ENCODE results near the gene GRIN3A.

GRIN3A gene

DNA sequence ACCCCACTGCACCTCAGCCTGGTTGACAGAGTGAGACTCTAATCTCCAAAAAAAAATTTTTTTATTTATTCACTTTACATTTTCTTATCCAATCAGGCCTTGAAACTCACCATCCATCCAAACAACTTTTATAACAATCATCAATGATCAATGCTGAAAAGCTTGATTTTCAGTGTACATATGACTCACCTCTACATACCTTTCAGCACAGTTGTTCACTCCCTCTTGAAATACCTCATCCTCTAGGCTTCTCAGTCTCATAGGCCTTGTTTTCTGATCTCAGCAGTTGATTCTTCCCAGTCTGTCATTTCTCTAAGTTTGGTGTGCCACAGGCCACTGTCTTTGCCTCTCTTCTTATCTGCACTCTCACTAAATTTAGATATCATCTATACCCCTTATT, 36.2 kb downstream of the GRIN3A start:
- no peaks in the 10 kb centered on the region for H3K4me1 ChIP-seq (ENCODE audit: control insufficient read depth, low read depth, low read length)
- no peak overlapping the region for H3K56ac ChIP-seq (ENCODE audit: low read length)
- H3K4me2 ChIP-seq (ENCODE audit: low read length), result no peak overlapping the region
- no peaks in the 10 kb centered on the region for H3K79me2 ChIP-seq (ENCODE audit: control insufficient read depth, insufficient read depth, low read length)
- H2BK120ac ChIP-seq (ENCODE audit: low read depth, low read length), result no peak overlapping the region
- H2AK5ac ChIP-seq (ENCODE audit: low read length), result no peak overlapping the region
- no peak overlapping the region for H3K9ac ChIP-seq (ENCODE audit: low read length)
- no peak overlapping the region for H2BK15ac ChIP-seq (replicated peaks; ENCODE audit: low read depth)
- no peaks in the 10 kb centered on the region for H3K36me3 ChIP-seq (ENCODE audit: control insufficient read depth, insufficient read depth, low read length)
- no peak overlapping the region for H4K8ac ChIP-seq (ENCODE audit: low read depth, low read length)
- no peak overlapping the region for H3K23ac ChIP-seq (ENCODE audit: low read length)
- no peaks in the 10 kb centered on the region for H3K79me1 ChIP-seq (ENCODE audit: low read length)
- H3K18ac ChIP-seq (ENCODE audit: low read length), result no peak overlapping the region
- H3K27me3 ChIP-seq (ENCODE audit: insufficient read depth, low read length, poor library complexity), result no peaks in the 10 kb centered on the region
- no peak overlapping the region for H3K27ac ChIP-seq (ENCODE audit: low read depth, low read length)
- no peak overlapping the region for H4K5ac ChIP-seq (ENCODE audit: low read length)
- no peak overlapping the region for H2BK5ac ChIP-seq (ENCODE audit: low read length)
- no peak overlapping the region for H3K4me3 ChIP-seq (ENCODE audit: low read length)
- DNase-seq, result no peak
- H3K4ac ChIP-seq (ENCODE audit: low read depth, low read length), result no peak overlapping the region

DNA sequence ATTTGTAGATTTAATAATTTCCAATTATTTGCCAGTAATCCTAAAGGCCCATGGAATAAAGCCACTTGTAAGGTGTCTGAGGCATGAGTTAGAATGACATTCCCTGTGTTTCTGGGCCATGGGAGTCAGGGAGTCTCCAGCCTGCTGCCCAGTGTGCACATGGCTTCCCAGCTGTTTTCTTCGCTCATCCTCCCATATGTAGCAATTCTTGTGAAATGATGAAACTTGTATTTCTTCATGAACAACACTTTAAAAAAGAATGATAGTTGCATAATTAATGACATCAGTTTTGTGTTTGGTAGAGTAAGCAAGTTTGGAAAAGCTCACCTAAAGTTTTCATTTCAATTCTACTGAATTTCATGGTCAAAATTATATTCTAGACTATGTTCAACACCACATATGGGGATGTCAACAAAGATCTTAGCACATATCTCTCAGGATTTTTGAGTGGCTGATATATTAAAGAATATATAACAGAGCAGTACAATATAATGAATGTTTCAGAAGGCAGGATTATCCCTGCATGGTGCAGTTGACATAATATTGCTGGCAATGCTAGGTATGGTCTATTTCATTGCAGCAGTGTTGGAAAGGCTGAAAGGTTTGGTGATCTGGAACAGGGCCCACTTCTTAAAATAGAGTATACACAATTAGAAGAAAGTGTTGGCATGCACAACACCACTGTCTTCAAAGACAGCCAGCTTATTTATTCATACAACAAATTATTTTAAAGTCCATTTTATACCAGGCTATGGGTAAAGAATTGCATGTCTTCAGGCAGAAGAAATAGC, 44.7 kb downstream of the GRIN3A start:
- no peak for DNase-seq
- Histone ChIP-seq H3K27me3 (ENCODE audit: insufficient read depth, low read length, poor library complexity) (no peaks in the 10 kb centered on the region), H3K18ac (ENCODE audit: low read length) (no peak overlapping the region), H2BK15ac (replicated peaks; ENCODE audit: low read depth) (no peak overlapping the region), H3K4me2 (ENCODE audit: low read length) (no peak overlapping the region), H3K79me1 (ENCODE audit: low read length) (no peaks in the 10 kb centered on the region), H4K5ac (ENCODE audit: low read length) (no peak overlapping the region), H3K56ac (ENCODE audit: low read length) (no peak overlapping the region), H3K27ac (ENCODE audit: low read depth, low read length) (no peak overlapping the region), H3K4ac (ENCODE audit: low read depth, low read length) (no peak overlapping the region), H3K4me1 (ENCODE audit: control insufficient read depth, low read depth, low read length) (no peaks in the 10 kb centered on the region), H3K9ac (ENCODE audit: low read length) (no peak overlapping the region), H2BK5ac (ENCODE audit: low read length) (no peak overlapping the region), H3K79me2 (ENCODE audit: control insufficient read depth, insufficient read depth, low read length) (no peaks in the 10 kb centered on the region), H3K4me3 (ENCODE audit: low read length) (no peak overlapping the region), H3K23ac (ENCODE audit: low read length) (no peak overlapping the region), H4K8ac (ENCODE audit: low read depth, low read length) (no peak overlapping the region), H3K36me3 (ENCODE audit: control insufficient read depth, insufficient read depth, low read length) (no peaks in the 10 kb centered on the region), H2BK120ac (ENCODE audit: low read depth, low read length) (no peak overlapping the region), H2AK5ac (ENCODE audit: low read length) (no peak overlapping the region)
- no CpG with 5 or more reads among the region's 1 CpG for WGBS (ENCODE audit: extremely low coverage, insufficient coverage, low lambda C conversion rate)

DNA sequence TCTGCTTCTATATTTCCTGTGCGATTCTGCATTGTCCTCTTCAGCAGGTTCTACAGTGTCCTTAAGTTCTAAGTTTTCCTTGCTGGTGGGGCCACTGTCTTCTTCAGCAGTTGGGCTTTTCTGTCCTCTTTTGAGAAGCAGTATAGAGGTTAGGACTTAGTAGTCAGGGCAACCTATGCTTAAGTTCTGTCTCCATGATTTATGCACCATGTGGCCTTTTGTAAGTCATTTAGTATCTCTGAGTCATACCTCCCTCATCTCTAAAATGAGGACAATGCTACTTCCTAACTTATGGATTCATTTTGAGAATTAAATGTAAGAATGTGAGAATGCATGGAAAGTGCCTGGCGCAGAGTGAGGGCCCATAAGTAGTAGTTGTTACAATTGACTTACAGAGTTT, 46.8 kb downstream of the GRIN3A start:
- H3K36me3 ChIP-seq (ENCODE audit: control insufficient read depth, insufficient read depth, low read length), result no peaks in the 10 kb centered on the region
- no CpG with 5 or more reads among the region's 2 CpGs for WGBS (ENCODE audit: extremely low coverage, insufficient coverage, low lambda C conversion rate)

DNA sequence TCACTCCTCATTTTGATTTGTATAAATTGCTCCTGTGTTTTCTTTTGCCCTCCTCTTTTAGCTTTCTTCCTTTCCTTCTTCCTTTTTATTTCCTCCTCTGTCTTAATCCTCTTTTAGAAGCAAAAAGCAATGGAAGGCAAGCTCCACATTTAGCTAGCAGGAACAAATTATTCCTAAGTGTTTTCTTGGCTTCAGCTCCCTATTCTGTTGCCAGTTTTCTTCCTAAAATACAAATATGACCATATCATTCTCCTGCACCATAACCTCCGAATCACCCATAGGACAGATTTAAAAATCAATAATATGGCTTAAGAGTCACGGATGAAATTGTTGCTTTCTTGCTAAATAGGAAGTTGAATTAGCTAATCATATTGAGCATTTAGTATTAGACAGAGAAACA, 49.4 kb downstream of the GRIN3A start:
- no peak overlapping the region for H4K8ac ChIP-seq (ENCODE audit: low read depth, low read length)
- H3K4me1 ChIP-seq (ENCODE audit: control insufficient read depth, low read depth, low read length), result no peaks in the 10 kb centered on the region
- H3K79me2 ChIP-seq (ENCODE audit: control insufficient read depth, insufficient read depth, low read length), result no peaks in the 10 kb centered on the region
- no peak overlapping the region for H3K4ac ChIP-seq (ENCODE audit: low read depth, low read length)
- no peak overlapping the region for H3K4me3 ChIP-seq (ENCODE audit: low read length)
- no peak overlapping the region for H2BK120ac ChIP-seq (ENCODE audit: low read depth, low read length)
- no peaks in the 10 kb centered on the region for H3K27me3 ChIP-seq (ENCODE audit: insufficient read depth, low read length, poor library complexity)
- H3K18ac ChIP-seq (ENCODE audit: low read length), result no peak overlapping the region
- H3K4me2 ChIP-seq (ENCODE audit: low read length), result no peak overlapping the region
- no peak overlapping the region for H2AK5ac ChIP-seq (ENCODE audit: low read length)
- no peak overlapping the region for H3K27ac ChIP-seq (ENCODE audit: low read depth, low read length)
- H3K36me3 ChIP-seq (ENCODE audit: control insufficient read depth, insufficient read depth, low read length), result no peaks in the 10 kb centered on the region
- H4K5ac ChIP-seq (ENCODE audit: low read length), result no peak overlapping the region
- no CpG with 5 or more reads among the region's 2 CpGs for WGBS (ENCODE audit: extremely low coverage, insufficient coverage, low lambda C conversion rate)
- H2BK5ac ChIP-seq (ENCODE audit: low read length), result no peak overlapping the region
- no peaks in the 10 kb centered on the region for H3K79me1 ChIP-seq (ENCODE audit: low read length)
- H3K23ac ChIP-seq (ENCODE audit: low read length), result no peak overlapping the region
- no peak overlapping the region for H3K9ac ChIP-seq (ENCODE audit: low read length)
- no peak overlapping the region for H3K56ac ChIP-seq (ENCODE audit: low read length)
- H2BK15ac ChIP-seq (replicated peaks; ENCODE audit: low read depth), result no peak overlapping the region
- DNase-seq, result no peak

More for the DNA sequence above, 46.8 kb downstream of the GRIN3A start:
- H2BK5ac ChIP-seq (ENCODE audit: low read length), result no peak overlapping the region
- no peak overlapping the region for H4K8ac ChIP-seq (ENCODE audit: low read depth, low read length)
- no peak overlapping the region for H3K9ac ChIP-seq (ENCODE audit: low read length)
- H3K18ac ChIP-seq (ENCODE audit: low read length), result no peak overlapping the region
- no peak overlapping the region for H3K56ac ChIP-seq (ENCODE audit: low read length)
- H3K27me3 ChIP-seq (ENCODE audit: insufficient read depth, low read length, poor library complexity), result no peaks in the 10 kb centered on the region
- no peaks in the 10 kb centered on the region for H3K4me1 ChIP-seq (ENCODE audit: control insufficient read depth, low read depth, low read length)
- no peaks in the 10 kb centered on the region for H3K79me1 ChIP-seq (ENCODE audit: low read length)
- no peak overlapping the region for H3K27ac ChIP-seq (ENCODE audit: low read depth, low read length)
- no peak overlapping the region for H3K23ac ChIP-seq (ENCODE audit: low read length)
- H2AK5ac ChIP-seq (ENCODE audit: low read length), result no peak overlapping the region
- H2BK15ac ChIP-seq (replicated peaks; ENCODE audit: low read depth), result no peak overlapping the region
- no peak overlapping the region for H3K4me2 ChIP-seq (ENCODE audit: low read length)
- no peak overlapping the region for H3K4ac ChIP-seq (ENCODE audit: low read depth, low read length)
- no peak overlapping the region for H4K5ac ChIP-seq (ENCODE audit: low read length)
- no peak overlapping the region for H3K4me3 ChIP-seq (ENCODE audit: low read length)
- H3K79me2 ChIP-seq (ENCODE audit: control insufficient read depth, insufficient read depth, low read length), result no peaks in the 10 kb centered on the region
- DNase-seq, result no peak
- H2BK120ac ChIP-seq (ENCODE audit: low read depth, low read length), result no peak overlapping the region

DNA sequence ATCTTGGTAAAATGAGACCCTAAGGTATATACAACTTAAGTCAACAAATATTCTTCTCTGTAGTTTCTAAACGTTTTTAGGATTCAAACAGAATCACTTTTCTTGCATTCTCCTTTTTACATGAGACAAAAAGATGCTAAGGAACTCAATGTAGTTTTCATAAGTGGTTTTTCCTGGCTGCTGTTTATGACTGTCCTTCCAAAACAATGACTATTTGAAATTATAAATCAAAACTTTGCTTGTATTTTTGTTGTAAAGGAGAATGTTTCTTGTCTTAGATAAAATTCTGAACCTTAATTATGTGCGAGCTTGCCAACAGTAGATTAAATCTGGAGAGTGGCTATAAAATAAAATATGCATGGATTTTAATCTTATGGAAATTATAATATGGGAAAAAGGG, 53.8 kb downstream of the GRIN3A start:
- no peak overlapping the region for H4K5ac ChIP-seq (ENCODE audit: low read length)
- H3K18ac ChIP-seq (ENCODE audit: low read length), result no peak overlapping the region
- no peak overlapping the region for H3K4me2 ChIP-seq (ENCODE audit: low read length)
- no peak overlapping the region for H3K23ac ChIP-seq (ENCODE audit: low read length)
- H3K36me3 ChIP-seq (ENCODE audit: control insufficient read depth, insufficient read depth, low read length), result no peaks in the 10 kb centered on the region
- H3K4ac ChIP-seq (ENCODE audit: low read depth, low read length), result no peak overlapping the region
- WGBS (ENCODE audit: extremely low coverage, insufficient coverage, low lambda C conversion rate), result no CpG with 5 or more reads among the region's 2 CpGs
- no peak overlapping the region for H3K4me3 ChIP-seq (ENCODE audit: low read length)
- H3K79me2 ChIP-seq (ENCODE audit: control insufficient read depth, insufficient read depth, low read length), result no peaks in the 10 kb centered on the region
- no peak for DNase-seq
- H2BK5ac ChIP-seq (ENCODE audit: low read length), result no peak overlapping the region
- H2AK5ac ChIP-seq (ENCODE audit: low read length), result no peak overlapping the region
- no peaks in the 10 kb centered on the region for H3K4me1 ChIP-seq (ENCODE audit: control insufficient read depth, low read depth, low read length)
- no peaks in the 10 kb centered on the region for H3K79me1 ChIP-seq (ENCODE audit: low read length)
- H3K27ac ChIP-seq (ENCODE audit: low read depth, low read length), result no peak overlapping the region
- no peak overlapping the region for H2BK15ac ChIP-seq (replicated peaks; ENCODE audit: low read depth)
- H3K9ac ChIP-seq (ENCODE audit: low read length), result no peak overlapping the region
- no peak overlapping the region for H2BK120ac ChIP-seq (ENCODE audit: low read depth, low read length)
- no peak overlapping the region for H4K8ac ChIP-seq (ENCODE audit: low read depth, low read length)
- no peaks in the 10 kb centered on the region for H3K27me3 ChIP-seq (ENCODE audit: insufficient read depth, low read length, poor library complexity)
- H3K56ac ChIP-seq (ENCODE audit: low read length), result no peak overlapping the region

DNA sequence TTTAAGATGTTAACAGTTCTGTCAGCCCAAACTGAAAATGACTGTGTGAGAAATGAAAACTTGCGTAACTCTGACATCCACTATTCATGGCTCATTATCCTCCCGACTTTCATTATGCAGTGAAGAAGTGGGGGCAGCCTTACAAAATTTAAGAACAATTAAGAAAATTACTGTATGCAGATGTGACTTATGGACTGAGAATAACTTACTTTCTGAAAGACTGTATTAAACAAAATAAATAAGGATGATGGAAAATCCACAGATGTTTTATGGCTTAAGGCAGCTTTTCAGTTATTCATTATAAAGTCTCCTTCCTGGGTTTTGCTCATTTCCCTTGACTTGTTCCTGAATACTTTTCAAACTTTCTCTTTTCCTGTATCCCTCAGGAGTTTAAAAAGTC, 55.2 kb downstream of the GRIN3A start:
- H3K4me3 ChIP-seq (ENCODE audit: low read length), result no peak overlapping the region
- no peak overlapping the region for H3K18ac ChIP-seq (ENCODE audit: low read length)
- H3K4me1 ChIP-seq (ENCODE audit: control insufficient read depth, low read depth, low read length), result no peaks in the 10 kb centered on the region
- no peak overlapping the region for H2BK5ac ChIP-seq (ENCODE audit: low read length)
- no peak overlapping the region for H4K5ac ChIP-seq (ENCODE audit: low read length)
- no peak for DNase-seq
- H3K27me3 ChIP-seq (ENCODE audit: insufficient read depth, low read length, poor library complexity), result no peaks in the 10 kb centered on the region
- no peak overlapping the region for H3K56ac ChIP-seq (ENCODE audit: low read length)
- no peak overlapping the region for H3K27ac ChIP-seq (ENCODE audit: low read depth, low read length)
- no peaks in the 10 kb centered on the region for H3K79me1 ChIP-seq (ENCODE audit: low read length)
- no peaks in the 10 kb centered on the region for H3K36me3 ChIP-seq (ENCODE audit: control insufficient read depth, insufficient read depth, low read length)
- H3K23ac ChIP-seq (ENCODE audit: low read length), result no peak overlapping the region
- H3K79me2 ChIP-seq (ENCODE audit: control insufficient read depth, insufficient read depth, low read length), result no peaks in the 10 kb centered on the region
- no peak overlapping the region for H3K4me2 ChIP-seq (ENCODE audit: low read length)
- H4K8ac ChIP-seq (ENCODE audit: low read depth, low read length), result no peak overlapping the region
- no CpG with 5 or more reads among the region's 2 CpGs for WGBS (ENCODE audit: extremely low coverage, insufficient coverage, low lambda C conversion rate)
- no peak overlapping the region for H3K4ac ChIP-seq (ENCODE audit: low read depth, low read length)
- no peak overlapping the region for H2BK15ac ChIP-seq (replicated peaks; ENCODE audit: low read depth)
- H2AK5ac ChIP-seq (ENCODE audit: low read length), result no peak overlapping the region
- no peak overlapping the region for H2BK120ac ChIP-seq (ENCODE audit: low read depth, low read length)
- H3K9ac ChIP-seq (ENCODE audit: low read length), result no peak overlapping the region
